VCaP (cell line): Measurements from ENCODE around the gene OPHN1.
"Not testable (repeated sequence)": the region's sequence is repeated elsewhere in the genome, so short reads cannot be mapped to it uniquely, and the experiment has no call there.

Experiments used
- H3K27ac ChIP-seq: fragments of 450-650 bp; 2 replicates; pipeline ENCODE4 v1.5.1; 2017
- CTCF ChIP-seq: fragments of 450-650 bp; conservative IDR thresholded peaks from 2 replicates; pipeline ENCODE4 v1.5.1; 2017; ENCODE audit warnings: mild to moderate bottlenecking, moderate library complexity

OPHN1 gene

GRCh38 chrX:68090266-68090665 is 343.0 kb downstream of the OPHN1 start:
- H3K27ac ChIP-seq: no peak overlapping the region
- TF ChIP-seq CTCF: peak; percentile 27

GRCh38 chrX:68087526-68087925 is 345.8 kb downstream of the OPHN1 start:
- no peak overlapping the region for H3K27ac ChIP-seq
- no peak for TF ChIP-seq CTCF

- no peak for TF ChIP-seq CTCF
- no peak overlapping the region for H3K27ac ChIP-seq
Measured at GRCh38 chrX:68086709-68087108, 346.6 kb downstream of the OPHN1 start.

- H3K27ac ChIP-seq: no peak overlapping the region
- TF ChIP-seq CTCF: no peak
Measured at GRCh38 chrX:68084765-68085164, 348.5 kb downstream of the OPHN1 start.

DNA sequence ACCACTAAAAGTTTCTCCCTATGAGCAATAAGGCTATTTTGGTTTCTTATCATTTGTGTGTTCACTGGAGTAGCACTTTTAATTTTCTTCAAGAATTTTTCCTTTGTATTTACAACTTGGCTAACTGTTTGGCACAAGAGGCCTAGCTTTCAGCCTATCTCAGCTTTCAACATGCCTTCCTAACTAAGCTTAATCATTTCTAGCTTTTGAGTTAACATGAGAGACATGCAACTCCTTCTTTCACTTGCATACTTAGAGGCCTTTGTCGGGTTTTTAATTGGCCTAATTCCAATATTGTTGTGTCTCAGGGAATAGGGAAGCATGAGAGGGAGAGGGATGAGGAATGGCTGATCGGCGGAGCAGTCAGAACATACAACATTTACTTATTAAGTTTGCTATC is 349.8 kb downstream of the OPHN1 start:
- no peak overlapping the region for H3K27ac ChIP-seq
- no peak for TF ChIP-seq CTCF

DNA sequence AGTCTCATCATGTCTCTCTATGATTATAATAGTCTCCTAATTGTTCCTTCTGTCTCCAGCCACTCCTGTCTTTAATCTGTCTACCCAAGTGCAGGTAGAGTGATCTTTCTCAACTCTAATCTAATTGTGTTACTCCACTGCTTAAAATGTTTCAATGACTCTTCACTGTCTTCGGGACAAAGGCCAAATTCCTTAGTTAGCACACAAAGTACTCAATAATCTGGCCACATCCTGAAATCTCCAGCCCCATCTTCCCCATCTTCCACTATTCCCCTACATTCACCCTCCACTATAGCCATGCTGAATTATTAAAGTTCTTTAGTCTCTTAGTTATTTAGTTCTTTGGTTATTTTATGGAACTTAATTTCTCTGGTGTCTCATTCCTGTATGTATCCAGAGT is 353.3 kb downstream of the OPHN1 start:
- TF ChIP-seq CTCF: no peak

GRCh38 chrX:68078801-68079200 is 354.5 kb downstream of the OPHN1 start:
- H3K27ac ChIP-seq: not testable (repeated sequence)

More for the DNA sequence above, 353.3 kb downstream of the OPHN1 start:
- no peak overlapping the region for H3K27ac ChIP-seq

GRCh38 chrX:68077378-68077777 is 355.9 kb downstream of the OPHN1 start:
- TF ChIP-seq CTCF: no peak
- H3K27ac ChIP-seq: no peak overlapping the region
